Activated naive CD8-positive, alpha-beta T cell (primary cell): Measurements from ENCODE around the gene FAM228B.
"Not testable (repeated sequence)": the region's sequence is repeated elsewhere in the genome, so short reads cannot be mapped to it uniquely, and the experiment has no call there.

Source experiments
- H3K27ac Mint-ChIP-seq: one replicate; pipeline ENCODE4 v1.8.0; 2021; ENCODE audit warnings: mixed read lengths
- H3K27me3 Mint-ChIP-seq: one replicate; pipeline ENCODE4 v1.8.0; 2021; ENCODE audit warnings: mixed read lengths
- H3K36me3 Mint-ChIP-seq: one replicate; pipeline ENCODE4 v1.8.0; 2021; ENCODE audit warnings: mixed read lengths
- H3K4me1 Mint-ChIP-seq: one replicate; pipeline ENCODE4 v1.8.0; 2021; ENCODE audit warnings: low read depth, mixed read lengths
- H3K4me3 Mint-ChIP-seq: one replicate; pipeline ENCODE4 v1.8.0; 2021; ENCODE audit warnings: mild to moderate bottlenecking, mixed read lengths
- H3K9me3 Mint-ChIP-seq: one replicate; pipeline ENCODE4 v1.8.0; 2021; ENCODE audit warnings: low read depth, mixed read lengths

FAM228B gene

DNA sequence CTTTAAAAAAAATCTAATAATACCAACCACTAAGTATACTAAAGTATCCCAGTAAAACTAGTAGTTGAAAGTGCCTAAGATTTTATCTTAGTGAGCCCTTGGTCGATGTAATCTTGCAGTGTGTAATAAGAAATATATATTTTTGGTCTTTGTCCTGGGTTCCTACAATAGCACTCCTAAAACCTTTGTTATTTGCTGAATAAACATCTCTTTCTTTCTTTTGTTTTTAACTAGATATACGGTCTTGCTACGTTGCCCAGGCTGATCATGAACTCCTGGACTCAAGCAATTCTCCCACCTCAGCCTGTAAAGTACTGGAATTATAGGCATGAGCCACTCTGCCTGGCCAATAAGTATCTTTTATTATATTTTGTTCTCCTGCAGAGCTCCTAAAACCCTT, 36.2 kb upstream of the FAM228B start:
- no peaks in the 10 kb centered on the region for H3K9me3 Mint-ChIP-seq
- H3K4me1 Mint-ChIP-seq = peaks cover 11% of the 10 kb centered on the region
- no peak overlapping the region for H3K4me3 Mint-ChIP-seq
- H3K27ac Mint-ChIP-seq = no peak overlapping the region
- peaks cover 2% of the 10 kb centered on the region for H3K36me3 Mint-ChIP-seq
- H3K27me3 Mint-ChIP-seq = no peaks in the 10 kb centered on the region

DNA sequence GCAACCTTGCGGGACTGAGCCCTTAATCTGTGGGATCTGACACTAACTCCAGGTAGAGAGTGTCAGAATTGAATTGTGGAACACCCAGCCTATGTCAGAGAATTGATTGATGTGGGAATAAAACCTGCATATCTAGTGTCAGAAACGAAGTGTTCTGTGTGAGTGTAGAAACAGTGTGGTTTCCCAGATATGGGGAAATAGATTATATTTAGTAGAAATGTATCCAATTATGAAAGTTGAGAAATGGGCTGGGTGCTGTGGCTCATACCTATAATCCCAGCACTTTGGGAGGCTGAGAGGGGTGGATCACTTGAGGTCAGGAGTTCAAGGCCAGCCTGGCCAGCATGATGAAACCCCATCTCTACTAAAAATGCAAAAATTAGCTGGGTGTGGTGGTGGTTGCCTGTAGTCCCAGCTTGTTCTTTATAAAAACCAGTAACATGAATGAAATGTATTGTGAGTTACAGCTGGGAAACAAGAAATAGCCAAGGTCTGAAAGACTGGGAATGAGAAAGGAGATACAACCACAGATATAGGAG, 34.4 kb upstream of the FAM228B start:
- no peaks in the 10 kb centered on the region for H3K9me3 Mint-ChIP-seq
- no peak overlapping the region for H3K4me3 Mint-ChIP-seq
- no peak overlapping the region for H3K27ac Mint-ChIP-seq
- peaks cover 8% of the 10 kb centered on the region for H3K4me1 Mint-ChIP-seq
- no peaks in the 10 kb centered on the region for H3K27me3 Mint-ChIP-seq
- H3K36me3 Mint-ChIP-seq = peaks cover 2% of the 10 kb centered on the region

DNA sequence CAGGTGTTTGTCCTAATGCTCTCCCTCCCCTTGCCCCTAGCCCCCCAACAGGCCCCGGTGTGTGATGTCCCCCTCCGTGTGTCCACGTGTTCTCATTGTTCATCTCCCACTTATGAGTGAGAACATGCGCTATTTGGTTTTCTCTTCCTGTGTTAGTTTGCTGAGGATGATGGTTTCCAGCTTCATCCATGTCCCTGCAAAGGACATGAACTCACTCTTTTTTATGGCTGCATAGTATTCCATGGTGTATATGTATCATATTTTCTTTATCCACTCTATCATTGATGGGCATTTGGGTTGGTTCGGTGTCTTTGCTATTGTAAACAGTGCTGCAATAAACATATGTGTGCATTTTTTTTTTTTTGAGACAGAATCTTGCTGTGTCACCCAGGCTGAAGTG, 30.0 kb upstream of the FAM228B start:
- H3K27ac Mint-ChIP-seq, H3K27me3 Mint-ChIP-seq, H3K4me3 Mint-ChIP-seq, H3K4me1 Mint-ChIP-seq, H3K36me3 Mint-ChIP-seq, H3K9me3 Mint-ChIP-seq: not testable (repeated sequence)

DNA sequence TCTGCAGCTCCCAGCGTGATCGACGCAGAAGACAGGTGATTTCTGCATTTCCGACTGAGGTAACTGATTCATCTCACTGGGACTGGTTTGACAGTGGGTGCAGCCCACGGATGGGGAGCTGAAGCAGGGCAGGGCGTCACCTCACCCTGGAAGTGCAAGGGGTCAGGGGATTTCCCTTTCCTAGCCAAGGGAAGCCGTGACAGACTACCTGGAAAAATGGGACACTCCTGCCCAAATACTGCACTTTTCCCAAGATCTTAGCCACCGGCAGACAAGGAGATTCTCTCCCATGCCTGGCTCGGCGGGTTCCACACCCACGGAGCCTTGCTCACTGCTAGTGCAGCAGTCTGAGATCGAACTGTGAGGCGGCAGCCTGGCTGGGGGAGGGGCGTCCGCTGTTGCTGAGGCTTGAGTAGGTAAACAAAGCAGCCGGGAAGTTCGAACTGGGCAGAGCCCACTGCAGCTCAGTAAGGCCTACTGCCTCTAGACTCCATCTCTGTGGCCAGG, 28.0 kb upstream of the FAM228B start:
- peaks cover 13% of the 10 kb centered on the region for H3K36me3 Mint-ChIP-seq
- H3K4me1 Mint-ChIP-seq, H3K27me3 Mint-ChIP-seq, H3K9me3 Mint-ChIP-seq, H3K4me3 Mint-ChIP-seq, H3K27ac Mint-ChIP-seq: not testable (repeated sequence)

DNA sequence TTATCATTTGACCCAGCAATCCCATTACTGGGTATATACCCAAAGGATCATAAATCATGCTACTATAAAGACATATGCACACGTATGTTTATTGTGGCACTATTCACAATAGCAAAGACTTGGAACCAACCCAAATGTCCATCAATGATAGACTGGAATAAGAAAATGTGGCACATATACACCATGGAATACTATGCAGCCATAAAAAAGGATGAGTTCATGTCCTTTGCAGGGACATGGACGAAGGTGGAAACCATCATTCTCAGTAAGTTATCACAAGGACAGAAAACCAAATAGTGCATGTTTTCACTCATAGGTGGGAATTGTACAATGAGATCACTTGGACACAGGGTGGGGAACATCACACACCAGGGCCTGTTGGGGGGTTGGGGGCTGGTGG, 22.5 kb upstream of the FAM228B start:
- not testable (repeated sequence) for H3K27me3 Mint-ChIP-seq, H3K4me1 Mint-ChIP-seq, H3K4me3 Mint-ChIP-seq, H3K9me3 Mint-ChIP-seq, H3K27ac Mint-ChIP-seq
- H3K36me3 Mint-ChIP-seq = peaks cover 24% of the 10 kb centered on the region

DNA sequence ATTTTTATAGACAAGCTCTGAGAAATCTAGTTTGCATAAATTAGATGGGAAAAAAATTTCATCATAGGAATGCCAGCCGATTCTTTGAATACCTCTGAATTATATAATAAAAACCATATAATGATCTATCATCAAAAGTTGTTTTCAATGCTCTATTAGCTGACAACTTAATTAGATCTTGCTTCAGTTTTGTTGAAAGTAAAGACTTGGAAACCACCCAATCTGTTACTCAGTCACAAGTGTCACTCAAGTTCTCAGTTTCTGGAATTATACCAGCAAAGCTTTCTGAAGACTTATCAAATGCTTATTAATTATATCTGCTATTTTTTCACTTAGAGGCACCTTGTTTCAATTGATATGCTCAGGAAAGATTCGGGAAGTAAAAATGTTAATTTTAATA, 21.3 kb upstream of the FAM228B start:
- H3K9me3 Mint-ChIP-seq = peaks cover 8% of the 10 kb centered on the region
- H3K4me1 Mint-ChIP-seq = no peaks in the 10 kb centered on the region
- H3K27ac Mint-ChIP-seq = no peak overlapping the region
- peaks cover 20% of the 10 kb centered on the region for H3K36me3 Mint-ChIP-seq
- H3K4me3 Mint-ChIP-seq = no peak overlapping the region
- no peaks in the 10 kb centered on the region for H3K27me3 Mint-ChIP-seq

DNA sequence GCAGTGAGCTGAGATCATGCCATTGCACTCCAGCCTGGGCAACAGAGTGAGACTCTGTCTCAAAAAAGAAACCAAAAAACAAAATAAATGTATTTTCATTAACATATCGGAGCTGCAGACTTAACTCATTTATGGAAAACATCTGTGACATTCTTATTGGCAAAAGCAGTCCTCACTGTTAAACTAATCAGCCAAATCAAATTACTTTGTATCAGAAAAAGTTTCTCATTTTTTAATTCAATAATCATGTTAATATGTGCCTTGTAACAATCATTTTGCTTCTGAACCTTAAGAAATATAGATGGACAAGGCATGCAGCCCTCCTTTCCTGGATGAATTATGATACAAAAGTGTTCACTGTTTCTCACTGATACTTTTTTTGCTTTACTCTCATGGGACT, 20.6 kb upstream of the FAM228B start:
- Mint-ChIP-seq H3K4me1 (no peaks in the 10 kb centered on the region), H3K27me3 (no peaks in the 10 kb centered on the region), H3K9me3 (peaks cover 10% of the 10 kb centered on the region), H3K4me3 (no peak overlapping the region), H3K27ac (no peak overlapping the region), H3K36me3 (peaks cover 17% of the 10 kb centered on the region)

GRCh38 chr2:24104110-24104650, 19.1 kb upstream of the FAM228B start:
- H3K4me1 Mint-ChIP-seq = no peaks in the 10 kb centered on the region
- H3K27me3 Mint-ChIP-seq = no peaks in the 10 kb centered on the region
- peaks cover 14% of the 10 kb centered on the region for H3K9me3 Mint-ChIP-seq
- H3K27ac Mint-ChIP-seq = no peak overlapping the region
- H3K4me3 Mint-ChIP-seq = no peak overlapping the region
- H3K36me3 Mint-ChIP-seq = peaks cover 17% of the 10 kb centered on the region

DNA sequence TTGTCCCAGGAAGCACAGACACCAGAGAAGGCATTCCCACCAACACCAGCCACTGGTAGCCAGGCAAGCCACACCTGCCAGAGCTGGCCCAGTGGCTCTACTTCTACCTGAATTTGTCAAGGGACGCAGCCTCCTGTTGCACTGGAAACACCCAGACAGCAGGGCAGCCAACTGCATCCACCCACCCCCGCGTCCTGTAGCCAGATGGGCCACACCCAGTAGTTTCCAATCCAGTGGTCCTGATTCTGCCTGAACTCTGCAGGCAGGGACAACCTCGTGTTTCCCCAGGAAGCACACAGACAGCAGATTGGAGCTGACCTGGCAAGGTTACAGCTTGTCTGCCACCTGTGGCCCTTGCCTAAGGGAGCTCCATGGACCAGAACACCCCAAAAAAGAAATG, 18.4 kb upstream of the FAM228B start:
- H3K27ac Mint-ChIP-seq = no peak overlapping the region
- no peak overlapping the region for H3K4me3 Mint-ChIP-seq
- H3K9me3 Mint-ChIP-seq = peaks cover 9% of the 10 kb centered on the region
- no peaks in the 10 kb centered on the region for H3K4me1 Mint-ChIP-seq
- no peaks in the 10 kb centered on the region for H3K27me3 Mint-ChIP-seq
- peaks cover 13% of the 10 kb centered on the region for H3K36me3 Mint-ChIP-seq

DNA sequence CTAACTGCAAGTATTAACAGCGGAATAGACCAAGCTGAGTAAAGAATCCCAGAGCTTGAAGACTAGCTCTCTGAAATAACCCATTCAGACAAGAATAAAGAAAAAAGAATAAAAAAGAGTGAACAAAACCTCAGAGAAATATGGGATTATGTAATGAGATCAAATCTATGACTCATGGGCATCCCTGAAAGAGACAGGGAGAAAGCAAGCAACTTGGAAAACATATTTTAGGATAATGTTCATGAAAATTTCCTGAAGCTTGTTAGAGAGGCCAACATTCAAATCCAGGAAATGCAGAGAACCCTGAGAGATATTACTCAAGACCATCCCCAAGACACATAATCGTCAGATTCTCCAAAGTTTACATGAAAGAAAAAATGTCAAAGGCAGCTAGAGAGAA, 17.5 kb upstream of the FAM228B start:
- Mint-ChIP-seq H3K4me1 (no peaks in the 10 kb centered on the region), H3K27me3 (no peaks in the 10 kb centered on the region), H3K36me3 (peaks cover 13% of the 10 kb centered on the region), H3K27ac (no peak overlapping the region), H3K9me3 (peaks cover 9% of the 10 kb centered on the region), H3K4me3 (no peak overlapping the region)

- no peaks in the 10 kb centered on the region for H3K4me1 Mint-ChIP-seq
- H3K4me3 Mint-ChIP-seq = no peak overlapping the region
- H3K27me3 Mint-ChIP-seq = no peaks in the 10 kb centered on the region
- no peak overlapping the region for H3K27ac Mint-ChIP-seq
- H3K9me3 Mint-ChIP-seq = peaks cover 9% of the 10 kb centered on the region
- peaks cover 13% of the 10 kb centered on the region for H3K36me3 Mint-ChIP-seq
Measured at GRCh38 chr2:24106786-24107185, 16.5 kb upstream of the FAM228B start.

DNA sequence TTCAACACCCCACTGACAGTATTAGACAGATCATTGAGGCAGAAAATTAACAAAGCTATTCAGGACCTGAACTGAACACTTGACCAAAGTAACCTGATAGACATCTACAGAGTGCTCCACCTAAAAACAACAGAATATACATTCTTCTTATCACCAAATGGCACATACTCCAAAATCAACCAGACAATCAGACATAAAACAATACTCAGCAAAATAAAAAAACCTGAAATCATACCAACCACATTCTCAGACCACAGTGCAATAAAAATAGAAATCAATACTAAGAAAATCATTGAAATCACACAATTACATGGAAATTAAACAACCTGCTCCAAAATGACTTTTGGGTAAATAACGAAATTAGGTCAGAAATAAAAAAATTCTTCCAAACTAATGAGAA, 15.9 kb upstream of the FAM228B start:
- no peak overlapping the region for H3K4me3 Mint-ChIP-seq
- peaks cover 11% of the 10 kb centered on the region for H3K36me3 Mint-ChIP-seq
- H3K27ac Mint-ChIP-seq = no peak overlapping the region
- no peaks in the 10 kb centered on the region for H3K27me3 Mint-ChIP-seq
- no peaks in the 10 kb centered on the region for H3K4me1 Mint-ChIP-seq
- H3K9me3 Mint-ChIP-seq = peaks cover 9% of the 10 kb centered on the region

DNA sequence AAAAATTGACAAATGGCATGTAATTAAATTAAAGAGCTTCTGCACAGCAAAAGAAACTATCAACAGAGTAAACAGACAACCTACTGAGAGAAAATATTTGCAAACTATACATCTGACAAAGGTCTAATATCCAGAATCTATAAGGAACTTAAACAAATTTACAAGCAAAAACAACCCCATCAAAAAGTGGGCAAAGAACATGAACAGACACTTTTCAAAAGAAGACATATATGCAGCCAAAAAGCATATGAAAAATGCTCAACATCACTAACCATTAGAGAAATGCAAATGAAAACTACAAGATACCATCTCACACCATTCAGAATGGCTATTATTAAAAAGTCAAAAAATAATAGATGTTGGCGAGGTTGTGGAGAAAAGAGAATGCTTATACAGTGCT, 13.8 kb upstream of the FAM228B start:
- not testable (repeated sequence) for H3K36me3 Mint-ChIP-seq, H3K27me3 Mint-ChIP-seq, H3K4me1 Mint-ChIP-seq, H3K27ac Mint-ChIP-seq, H3K4me3 Mint-ChIP-seq
- H3K9me3 Mint-ChIP-seq = peaks cover 14% of the 10 kb centered on the region

GRCh38 chr2:24110660-24111303, 12.5 kb upstream of the FAM228B start:
- Mint-ChIP-seq H3K27me3 (no peaks in the 10 kb centered on the region), H3K4me3 (no peak overlapping the region), H3K4me1 (no peaks in the 10 kb centered on the region), H3K36me3 (peaks cover 6% of the 10 kb centered on the region), H3K27ac (no peak overlapping the region), H3K9me3 (peaks cover 12% of the 10 kb centered on the region)

DNA sequence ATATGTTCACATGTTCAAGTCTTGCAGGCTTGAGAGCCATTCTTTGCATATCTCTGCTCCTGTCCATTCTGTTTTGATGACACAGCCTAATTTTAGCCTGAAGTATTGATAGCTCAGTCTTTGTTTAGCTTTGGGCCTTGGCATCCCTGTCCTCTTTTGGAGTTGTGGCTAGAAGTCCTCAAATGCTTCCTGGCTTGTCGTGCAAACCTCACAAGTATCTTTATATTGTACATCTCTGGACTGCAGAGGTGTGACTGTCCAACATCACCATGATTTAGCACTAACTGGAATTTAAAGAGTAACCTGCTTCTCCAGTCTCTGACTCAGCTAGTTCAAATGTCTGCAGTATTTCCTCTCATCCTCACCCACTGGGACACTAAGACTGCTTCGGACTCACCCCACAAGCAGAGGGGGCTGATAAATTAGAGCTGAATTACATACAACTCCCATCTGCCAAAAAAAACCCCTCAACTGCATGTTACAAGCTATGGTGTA, 11.8 kb upstream of the FAM228B start:
- no peak overlapping the region for H3K4me3 Mint-ChIP-seq
- H3K9me3 Mint-ChIP-seq = peaks cover 12% of the 10 kb centered on the region
- H3K27ac Mint-ChIP-seq = no peak overlapping the region
- no peaks in the 10 kb centered on the region for H3K4me1 Mint-ChIP-seq
- H3K27me3 Mint-ChIP-seq = no peaks in the 10 kb centered on the region
- peaks cover 4% of the 10 kb centered on the region for H3K36me3 Mint-ChIP-seq

DNA sequence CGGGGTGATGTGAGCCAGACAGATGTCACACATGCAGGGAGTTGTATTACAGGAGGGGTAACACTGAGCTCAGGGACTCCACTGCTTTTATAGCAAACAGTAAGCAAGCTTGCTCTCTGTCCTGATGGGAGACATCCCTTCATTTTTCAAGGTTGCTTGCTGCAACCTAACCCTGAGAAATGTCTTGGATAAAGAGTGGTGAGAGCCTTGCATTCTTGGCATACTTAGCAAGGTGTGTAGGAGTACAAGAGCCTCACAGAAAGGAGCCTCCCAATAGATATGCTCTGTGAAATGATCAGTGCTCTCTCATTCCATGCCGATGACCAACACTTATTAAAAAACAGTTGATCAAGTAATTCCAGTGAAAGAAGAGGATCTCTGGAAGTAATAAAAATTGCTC, 8.2 kb upstream of the FAM228B start:
- peaks cover 6% of the 10 kb centered on the region for H3K9me3 Mint-ChIP-seq
- no peak overlapping the region for H3K4me3 Mint-ChIP-seq
- H3K27me3 Mint-ChIP-seq = no peaks in the 10 kb centered on the region
- no peak overlapping the region for H3K27ac Mint-ChIP-seq
- peaks cover 4% of the 10 kb centered on the region for H3K36me3 Mint-ChIP-seq
- no peaks in the 10 kb centered on the region for H3K4me1 Mint-ChIP-seq
